GM12875 (cell line): ENCODE results near the gene BAG2.

Source experiments
- H3K4me3 ChIP-seq: one replicate; pipeline ENCODE4 v1.5.1; 2011; ENCODE audit warnings: low read depth, low read length, control low read depth
- TF ChIP-seq, protein P1 (sequence below): IDR thresholded peaks from 2 replicates; pipeline ENCODE4 v1.5.1; 2011; ENCODE audit warnings: low read depth, mild to moderate bottlenecking, control low read depth, inconsistent platforms, low read length, moderate library complexity, borderline replicate concordance; ENCODE audit not compliant: insufficient read depth

BAG2 gene

GRCh38 chr6:57193177-57193576 is 21.1 kb downstream of the BAG2 start:
- H3K4me3 ChIP-seq, result no peak overlapping the region
- TF ChIP-seq, protein P1, sequence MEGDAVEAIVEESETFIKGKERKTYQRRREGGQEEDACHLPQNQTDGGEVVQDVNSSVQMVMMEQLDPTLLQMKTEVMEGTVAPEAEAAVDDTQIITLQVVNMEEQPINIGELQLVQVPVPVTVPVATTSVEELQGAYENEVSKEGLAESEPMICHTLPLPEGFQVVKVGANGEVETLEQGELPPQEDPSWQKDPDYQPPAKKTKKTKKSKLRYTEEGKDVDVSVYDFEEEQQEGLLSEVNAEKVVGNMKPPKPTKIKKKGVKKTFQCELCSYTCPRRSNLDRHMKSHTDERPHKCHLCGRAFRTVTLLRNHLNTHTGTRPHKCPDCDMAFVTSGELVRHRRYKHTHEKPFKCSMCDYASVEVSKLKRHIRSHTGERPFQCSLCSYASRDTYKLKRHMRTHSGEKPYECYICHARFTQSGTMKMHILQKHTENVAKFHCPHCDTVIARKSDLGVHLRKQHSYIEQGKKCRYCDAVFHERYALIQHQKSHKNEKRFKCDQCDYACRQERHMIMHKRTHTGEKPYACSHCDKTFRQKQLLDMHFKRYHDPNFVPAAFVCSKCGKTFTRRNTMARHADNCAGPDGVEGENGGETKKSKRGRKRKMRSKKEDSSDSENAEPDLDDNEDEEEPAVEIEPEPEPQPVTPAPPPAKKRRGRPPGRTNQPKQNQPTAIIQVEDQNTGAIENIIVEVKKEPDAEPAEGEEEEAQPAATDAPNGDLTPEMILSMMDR, result no peak

DNA sequence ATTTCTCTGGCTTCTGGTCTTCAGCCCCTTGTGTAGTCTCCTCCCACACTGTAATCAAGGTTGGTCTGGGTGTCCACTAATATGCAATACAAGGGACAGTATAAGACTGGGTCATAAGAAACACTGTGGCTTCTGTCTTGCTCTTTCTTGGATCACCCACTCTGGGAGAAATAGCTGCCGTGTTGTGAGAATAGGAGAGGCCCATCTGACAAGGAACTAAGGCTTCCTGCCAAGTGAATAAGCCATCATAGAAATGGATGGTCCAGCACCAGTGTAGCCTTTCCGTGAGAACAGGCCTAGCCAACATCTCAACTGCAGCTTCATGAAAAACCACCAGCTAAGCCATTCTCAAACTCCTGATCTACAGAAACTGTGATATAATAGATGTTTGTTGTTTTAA is 23.3 kb downstream of the BAG2 start:
- TF ChIP-seq, protein P1, result no peak

GRCh38 chr6:57198926-57199636 is 27.0 kb downstream of the BAG2 start:
- TF ChIP-seq, protein P1, result no peak
- H3K4me3 ChIP-seq, result no peak overlapping the region

More for the DNA sequence above, 23.3 kb downstream of the BAG2 start:
- no peak overlapping the region for H3K4me3 ChIP-seq

DNA sequence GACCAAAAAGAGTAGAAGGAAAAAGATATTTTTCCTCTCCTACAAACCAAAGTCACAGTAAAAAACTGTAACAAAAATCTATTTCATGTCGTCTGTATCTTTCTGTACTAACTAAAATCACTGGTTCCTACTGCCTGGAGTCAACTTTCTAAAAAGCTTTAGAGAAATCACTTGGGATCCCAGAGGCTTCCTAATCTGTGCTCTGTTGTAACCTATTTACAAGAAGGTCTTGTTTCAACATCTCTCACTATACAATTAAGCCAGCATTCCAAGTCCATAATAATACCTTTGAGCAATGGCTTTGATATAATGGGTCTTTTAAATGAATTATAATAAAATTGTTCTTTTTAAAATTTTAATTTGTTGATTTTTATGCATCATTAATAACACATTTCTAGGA is 29.6 kb downstream of the BAG2 start:
- no peak overlapping the region for H3K4me3 ChIP-seq
- TF ChIP-seq, protein P1, result no peak

DNA sequence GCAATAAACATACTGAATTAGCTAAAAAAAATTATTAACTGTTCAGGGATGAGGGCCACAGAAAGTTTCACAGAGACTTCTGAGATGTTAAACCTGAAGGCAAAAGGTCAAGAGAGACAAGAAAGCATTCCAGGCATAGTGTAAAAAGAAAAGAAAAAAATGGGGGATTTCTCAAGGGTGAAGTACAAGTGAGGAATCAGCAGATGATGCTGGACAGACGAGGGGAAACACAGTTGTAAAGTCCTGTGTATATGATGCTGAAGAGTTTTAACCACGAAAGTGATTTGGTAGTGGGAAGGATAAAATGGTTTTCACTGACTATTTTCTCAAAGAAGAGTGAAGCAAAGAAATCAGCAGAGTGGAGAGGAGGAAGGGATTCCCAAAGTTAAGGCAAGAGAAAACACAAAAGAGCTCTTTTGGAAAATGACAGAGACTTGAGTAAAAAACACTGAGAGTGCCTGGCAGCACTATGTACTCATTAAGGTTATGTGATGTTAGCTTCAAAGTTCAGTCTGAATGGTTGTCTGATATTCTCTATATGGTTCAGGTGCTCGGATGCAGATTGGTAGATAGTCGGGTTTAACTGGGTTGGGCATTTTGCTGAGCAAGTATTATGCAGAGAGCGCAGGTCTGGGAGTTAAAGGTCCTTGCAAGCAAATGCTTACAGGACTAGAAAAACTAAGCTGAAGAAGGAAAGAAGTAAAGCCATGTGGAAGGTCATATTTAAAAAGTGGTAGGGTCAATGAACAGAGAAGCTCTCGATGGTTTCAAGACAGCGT is 33.6 kb downstream of the BAG2 start:
- no peak overlapping the region for H3K4me3 ChIP-seq
- TF ChIP-seq, protein P1, result no peak

DNA sequence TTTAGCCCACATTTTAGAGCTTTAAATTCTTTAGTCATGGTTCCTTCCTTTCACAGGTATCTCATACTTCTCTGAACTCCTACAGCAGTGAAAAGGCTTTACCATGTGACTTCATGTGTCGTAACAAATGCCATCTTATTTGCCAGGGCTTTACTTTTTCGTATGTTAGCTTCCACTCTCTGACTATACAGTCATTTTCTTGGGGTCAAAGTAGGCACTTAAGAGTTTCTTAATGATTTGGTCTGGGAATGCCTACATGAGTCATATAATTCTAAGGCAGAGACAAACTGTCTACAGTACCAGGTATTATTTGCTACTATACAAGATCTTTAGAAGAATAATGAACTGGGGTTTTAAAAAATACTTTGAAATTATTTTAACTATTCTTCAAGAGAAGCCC is 35.0 kb downstream of the BAG2 start:
- H3K4me3 ChIP-seq, result no peak overlapping the region
- TF ChIP-seq, protein P1, result no peak

GRCh38 chr6:57207872-57208271 is 35.7 kb downstream of the BAG2 start:
- TF ChIP-seq, protein P1, result no peak
- no peak overlapping the region for H3K4me3 ChIP-seq
